ENCODE results near the gene MAP4K5. TPM values are rescaled to one million over a fixed set of nuclear protein-coding genes. Genes with fewer than 3 reads are reported as not detected.

Gene MAP4K5
- total and polyA plus RNA-seq, 2 of the 13 experiments (the other 11 are each of a cell fraction or from before 2014, with no cell fraction given): 12.7 to 23.9 TPM

DNA sequence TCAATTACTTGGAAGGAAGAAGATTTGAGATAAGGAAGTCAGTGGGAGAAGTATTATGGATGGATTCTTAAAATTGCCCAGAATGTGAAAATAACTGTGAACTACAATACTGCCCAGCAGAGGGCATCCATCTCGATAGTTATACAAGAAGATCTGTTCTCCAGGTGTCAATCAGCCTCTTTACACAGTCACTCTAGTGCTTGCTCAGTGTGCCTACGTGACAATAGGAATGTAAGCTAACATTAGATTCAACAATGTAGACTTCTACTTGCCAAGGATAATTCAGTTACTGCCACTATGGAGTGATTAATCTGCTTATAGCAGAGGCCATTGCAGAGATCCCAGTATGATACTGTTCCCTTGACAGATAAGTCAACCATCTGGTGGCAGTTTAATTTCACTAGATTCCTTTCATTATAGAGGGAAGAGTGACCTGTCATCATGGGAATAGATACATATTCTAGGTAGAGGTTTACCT lies 10.6 kb upstream of the MAP4K5 start:
- Histone ChIP-seq H2AFZ (ENCODE audit: low read length) (peak overlapping the region; percentile 3), H3K27ac (ENCODE audit: extremely low read length, insufficient read depth, low read length) (no peak overlapping the region), H4K20me1 (ENCODE audit: insufficient read depth, low read length) (no peaks in the 10 kb centered on the region), H3K79me2 (ENCODE audit: insufficient read depth, low read length) (no peaks in the 10 kb centered on the region), H3K4me2 (ENCODE audit: low read depth, low read length) (peak overlapping the region; percentile 48), H3K9me3 (ENCODE audit: low read length) (no peaks in the 10 kb centered on the region), H3K4me1 (ENCODE audit: insufficient read depth, low read length) (peaks cover 34% of the 10 kb centered on the region), H3K9ac (ENCODE audit: insufficient read depth, low read depth, low read length) (no peak overlapping the region), H3K4me3 (replicated peaks in 1 of 3; ENCODE audit: insufficient read depth in 1 of 3, low read depth in 2 of 3, low read length in 3 of 3) (no peak overlapping the region; a peak in 1 of 6 replicates), H3K27me3 (ENCODE audit: control insufficient read depth in 1 of 2, insufficient read depth in 2 of 2, low read length in 2 of 2) (no peaks in the 10 kb centered on the region; a peak in 1 of 5 replicates), H3K36me3 (replicated peaks in 1 of 2; ENCODE audit: control insufficient read depth in 1 of 2, insufficient read depth in 2 of 2, low read length in 2 of 2) (no peaks in the 10 kb centered on the region)
- intact Hi-C loops (cut with micrococcal nuclease; ENCODE audit: unreplicated experiment) (loop anchor here (1.0 kb wide), 2 partner anchors 171 to 230 kb away; no protein-coding TSS in a partner anchor), in situ Hi-C loops (cut with HindIII; ENCODE audit: extremely low pct_ligation_motif_present, low pct_unique_long_range_greater_than_20kb) (loop anchor here (5.0 to 25.0 kb wide), 2 partner anchors 229 to 681 kb away; partner anchors contain the start of gene NEMF)
- peak; percentile 88 for FAIRE-seq
- peak; percentile 77 for DNase-seq (ENCODE audit: low spot score)
- ATAC-seq: peak; percentile 91
- BruUV-seq (replicated peaks): no TSS peak
- POLR2A ChIA-PET: no interaction called here
- CTCF ChIA-PET (ENCODE audit: low intra/inter-chr PET ratio, low total read pairs): interaction anchor here (1.1 to 2.4 kb wide), 3 partner anchors 230 to 318 kb away, joined by 3 to 16 read pairs (median 13); no protein-coding TSS in a partner anchor
- WGBS (ENCODE audit: low lambda C conversion rate): 11% methylated on average over 2 of the region's 2 CpGs
- TF ChIP-seq SOX13 (IDR thresholded peaks at IDR 0.05) (no peak), SOX13 (CRISPR knock-in tag; conservative IDR thresholded peaks at IDR 0.05 in 1 of 2, IDR thresholded peaks at IDR 0.05 in 1 of 2) (peak in 1 of 2 experiments; percentile 24; a peak in 1 of 4 replicates), ZBTB21 (CRISPR knock-in tag; IDR thresholded peaks at IDR 0.05) (no peak), CBX1 (IDR thresholded peaks at IDR 0.05; ENCODE audit: low read depth) (no peak), TOPORS (CRISPR knock-in tag; IDR thresholded peaks at IDR 0.05) (no peak), ZNF296 (CRISPR knock-in tag; conservative IDR thresholded peaks at IDR 0.05) (no peak), ZKSCAN1 (IDR thresholded peaks at IDR 0.05; ENCODE audit: low read length) (no peak), KLF9 (CRISPR knock-in tag; IDR thresholded peaks at IDR 0.05; ENCODE audit: low read depth) (no peak), MEIS2 (CRISPR knock-in tag; IDR thresholded peaks at IDR 0.05) (peak; percentile 44; the same call in 1 of the 2 replicates), KMT2A (CRISPR knock-in tag; IDR thresholded peaks at IDR 0.05) (no peak), FOXA3 (CRISPR knock-in tag; IDR thresholded peaks at IDR 0.05) (peak; percentile 22; the same call in 1 of the 2 replicates), SMC3 (IDR thresholded peaks at IDR 0.05; ENCODE audit: low read length) (peak; percentile 80; the same call in 1 of the 2 replicates), PHF20 (CRISPR knock-in tag; IDR thresholded peaks at IDR 0.05) (no peak), RARG (CRISPR knock-in tag; IDR thresholded peaks at IDR 0.05; ENCODE audit: low read depth) (no peak), ZSCAN12 (CRISPR knock-in tag; IDR thresholded peaks at IDR 0.05) (no peak), CREB1 (IDR thresholded peaks at IDR 0.05) (no peak), CREB1 (CRISPR knock-in tag; IDR thresholded peaks at IDR 0.05) (peak; percentile 43; the same call in 1 of the 2 replicates), ZFP82 (CRISPR knock-in tag; IDR thresholded peaks at IDR 0.05; ENCODE audit: borderline replicate concordance) (no peak), KDM5A (IDR thresholded peaks at IDR 0.05; ENCODE audit: borderline replicate concordance, low read length) (no peak), TBX3 (IDR thresholded peaks at IDR 0.05; ENCODE audit: borderline replicate concordance) (peak; percentile 55; the same call in 1 of the 2 replicates), STAG1 (CRISPR knock-in tag; IDR thresholded peaks at IDR 0.05) (peak; percentile 52)
- TF ChIP-seq, protein P1, sequence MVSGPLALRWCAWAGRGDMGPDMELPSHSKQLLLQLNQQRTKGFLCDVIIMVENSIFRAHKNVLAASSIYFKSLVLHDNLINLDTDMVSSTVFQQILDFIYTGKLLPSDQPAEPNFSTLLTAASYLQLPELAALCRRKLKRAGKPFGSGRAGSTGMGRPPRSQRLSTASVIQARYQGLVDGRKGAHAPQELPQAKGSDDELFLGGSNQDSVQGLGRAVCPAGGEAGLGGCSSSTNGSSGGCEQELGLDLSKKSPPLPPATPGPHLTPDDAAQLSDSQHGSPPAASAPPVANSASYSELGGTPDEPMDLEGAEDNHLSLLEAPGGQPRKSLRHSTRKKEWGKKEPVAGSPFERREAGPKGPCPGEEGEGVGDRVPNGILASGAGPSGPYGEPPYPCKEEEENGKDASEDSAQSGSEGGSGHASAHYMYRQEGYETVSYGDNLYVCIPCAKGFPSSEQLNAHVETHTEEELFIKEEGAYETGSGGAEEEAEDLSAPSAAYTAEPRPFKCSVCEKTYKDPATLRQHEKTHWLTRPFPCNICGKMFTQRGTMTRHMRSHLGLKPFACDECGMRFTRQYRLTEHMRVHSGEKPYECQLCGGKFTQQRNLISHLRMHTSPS (CRISPR knock-in tag; IDR thresholded peaks at IDR 0.05; ENCODE audit: low read depth): no peak
- TF ChIP-seq, protein P2, sequence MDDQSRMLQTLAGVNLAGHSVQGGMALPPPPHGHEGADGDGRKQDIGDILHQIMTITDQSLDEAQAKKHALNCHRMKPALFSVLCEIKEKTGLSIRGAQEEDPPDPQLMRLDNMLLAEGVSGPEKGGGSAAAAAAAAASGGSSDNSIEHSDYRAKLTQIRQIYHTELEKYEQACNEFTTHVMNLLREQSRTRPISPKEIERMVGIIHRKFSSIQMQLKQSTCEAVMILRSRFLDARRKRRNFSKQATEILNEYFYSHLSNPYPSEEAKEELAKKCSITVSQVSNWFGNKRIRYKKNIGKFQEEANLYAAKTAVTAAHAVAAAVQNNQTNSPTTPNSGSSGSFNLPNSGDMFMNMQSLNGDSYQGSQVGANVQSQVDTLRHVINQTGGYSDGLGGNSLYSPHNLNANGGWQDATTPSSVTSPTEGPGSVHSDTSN (CRISPR knock-in tag; IDR thresholded peaks at IDR 0.05; ENCODE audit: borderline replicate concordance): no peak
- TF ChIP-seq, protein P3, sequence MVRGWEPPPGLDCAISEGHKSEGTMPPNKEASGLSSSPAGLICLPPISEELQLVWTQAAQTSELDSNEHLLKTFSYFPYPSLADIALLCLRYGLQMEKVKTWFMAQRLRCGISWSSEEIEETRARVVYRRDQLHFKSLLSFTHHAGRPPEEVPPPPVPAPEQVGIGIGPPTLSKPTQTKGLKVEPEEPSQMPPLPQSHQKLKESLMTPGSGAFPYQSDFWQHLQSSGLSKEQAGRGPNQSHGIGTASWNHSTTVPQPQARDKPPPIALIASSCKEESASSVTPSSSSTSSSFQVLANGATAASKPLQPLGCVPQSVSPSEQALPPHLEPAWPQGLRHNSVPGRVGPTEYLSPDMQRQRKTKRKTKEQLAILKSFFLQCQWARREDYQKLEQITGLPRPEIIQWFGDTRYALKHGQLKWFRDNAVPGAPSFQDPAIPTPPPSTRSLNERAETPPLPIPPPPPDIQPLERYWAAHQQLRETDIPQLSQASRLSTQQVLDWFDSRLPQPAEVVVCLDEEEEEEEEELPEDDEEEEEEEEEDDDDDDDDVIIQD (CRISPR knock-in tag; IDR thresholded peaks at IDR 0.05; ENCODE audit: low read depth): peak; percentile 42; the same call in 1 of the 2 replicates
